NOMO-1 (cell line): ENCODE data around the gene EVA1B.

Experiments used
- DNase-seq, 2 experiments: peaks; one replicate each; lab custom pipeline; 2025; ENCODE audit not compliant: unreplicated experiment in 2 of 2; lab: John Stamatoyannopoulos, UW

Gene EVA1B

GRCh38 chr1:36285443-36286101, 37.9 kb downstream of the EVA1B start:
- DNase-seq = peak; percentile 57 to 74

- DNase-seq = no peak
These were observed 38.9 kb downstream of the EVA1B start for GRCh38 chr1:36284517-36284916.

GRCh38 chr1:36284061-36284460, 39.4 kb downstream of the EVA1B start:
- no peak for DNase-seq

- no peak for DNase-seq
These were observed 43.6 kb downstream of the EVA1B start for GRCh38 chr1:36279789-36280296.

DNA sequence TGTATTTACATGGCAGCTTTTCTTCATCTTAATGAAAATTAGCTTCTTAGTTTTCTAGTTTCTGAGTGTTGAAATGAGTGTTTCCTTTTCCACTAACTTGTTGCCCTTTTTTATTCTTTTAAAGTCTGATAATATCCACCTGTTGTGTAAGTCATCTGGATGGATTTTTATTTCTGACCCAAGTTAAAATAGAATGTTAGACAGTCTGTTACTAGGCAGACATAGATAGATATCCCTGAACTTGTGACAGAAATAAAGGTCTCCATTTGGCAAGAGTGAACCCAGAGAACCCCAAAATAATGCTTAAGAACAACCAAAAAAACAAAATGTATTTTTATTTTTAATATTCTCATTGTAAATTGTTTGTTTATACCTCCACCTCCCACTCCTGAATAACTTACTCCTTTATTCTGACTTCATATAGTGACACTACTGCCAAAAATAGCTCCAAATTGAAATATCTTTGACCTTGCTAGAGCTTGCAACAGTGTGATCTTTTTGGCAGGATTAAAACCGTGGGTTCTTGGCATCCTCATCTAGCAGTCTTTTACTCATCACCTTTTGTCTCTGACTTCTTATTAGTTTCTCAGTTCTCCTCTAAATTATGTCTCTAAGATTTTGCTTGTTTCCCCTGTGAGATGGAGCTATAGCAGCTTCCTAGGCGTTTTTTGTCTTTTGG, 44.2 kb downstream of the EVA1B start:
- no peak for DNase-seq

DNA sequence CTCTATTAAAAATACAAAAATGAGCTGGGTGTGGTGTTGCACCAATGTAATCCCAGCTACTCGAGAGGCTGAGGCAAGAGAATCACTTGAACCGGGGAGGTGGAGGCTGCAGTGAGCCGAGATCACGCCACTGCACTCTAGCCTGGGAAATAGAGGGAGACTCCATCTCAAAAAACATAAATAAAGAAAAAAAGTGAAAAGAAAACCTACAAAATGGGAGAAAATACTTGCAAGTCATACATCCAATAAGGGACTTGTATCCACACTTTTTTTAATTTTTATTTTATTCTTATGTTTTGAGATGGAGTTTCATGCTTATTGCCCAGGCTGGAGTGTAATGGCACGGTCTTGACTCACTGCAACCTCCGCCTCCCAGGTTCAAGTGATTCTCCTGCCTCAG, 46.8 kb downstream of the EVA1B start:
- DNase-seq = no peak

DNA sequence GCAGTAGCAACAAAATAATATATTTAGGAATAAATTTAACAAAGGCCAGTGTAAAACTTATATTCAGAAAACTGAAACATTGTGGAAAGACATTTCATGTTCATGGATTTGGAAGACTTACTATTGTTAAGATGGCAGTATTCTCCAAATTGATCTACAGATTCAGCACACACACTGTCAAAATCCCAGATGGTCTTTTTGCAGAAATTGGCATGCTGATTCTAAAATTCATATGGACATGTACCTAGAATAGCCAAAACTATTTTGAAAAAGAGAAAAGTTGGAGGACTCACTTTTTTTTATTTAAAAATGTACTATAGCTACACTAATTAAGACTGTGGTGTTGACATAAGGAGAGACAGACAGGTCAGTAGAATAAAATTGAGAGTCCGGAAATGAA, 49.2 kb downstream of the EVA1B start:
- no peak for DNase-seq

DNA sequence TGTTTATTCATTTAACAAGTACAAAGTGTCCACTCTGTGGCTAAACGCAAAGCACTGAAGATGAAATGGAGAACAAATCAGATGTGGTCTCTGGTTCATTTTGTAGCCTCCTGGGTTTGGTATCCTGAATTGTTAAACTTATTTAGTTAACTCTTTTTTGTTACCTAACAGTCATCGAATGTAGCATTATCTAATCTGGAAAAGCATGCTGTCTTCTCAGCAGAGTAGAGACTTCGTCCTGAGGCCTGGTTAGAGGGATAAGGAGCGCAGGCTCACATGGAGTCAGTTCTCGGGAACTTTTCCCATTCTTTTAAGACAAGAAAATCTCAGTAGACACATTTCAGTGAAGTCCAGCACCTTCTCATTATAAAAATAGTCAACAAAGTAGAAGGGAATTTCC, 50.4 kb downstream of the EVA1B start:
- DNase-seq = no peak
